HEK293 (cell line): ENCODE results near the gene PRR15L.
"Not testable (repeated sequence)": the region's sequence is repeated elsewhere in the genome, so short reads cannot be mapped to it uniquely, and the experiment has no call there.

ENCODE experiments used
- CTCF ChIA-PET: fragments of 350-600 bp; formaldehyde crosslinking; extraction: SDS; loops from one replicate; lab custom pipeline; 2021; ENCODE audit warnings: antibody characterized with exemption; lab: Yijun Ruan, JAX
- POLR2A ChIA-PET: fragments of 300-600 bp; formaldehyde crosslinking; extraction: SDS; loops from one replicate; lab custom pipeline; 2020; ENCODE audit warnings: antibody characterized with exemption, inconsistent platforms; lab: Yijun Ruan, JAX
- H3K27ac ChIP-seq: fragments of 200-500 bp; sonication (Bioruptor generic); 2 replicates; pipeline ENCODE4 v1.5.1; 2014; ENCODE audit warnings: low read depth, low read length, control low read depth, inconsistent platforms; ENCODE audit errors: extremely low read depth
- H3K36me3 ChIP-seq, 2 experiments: fragments of 200-500 bp in 1 of 2; sonication (Bioruptor generic) in 1 of 2; 1 replicate in 1 of 2; 2 replicates in 1 of 2; pipeline ENCODE4 v1.5.1; 2014 to 2017; ENCODE audit warnings: inconsistent platforms in 2 of 2, low read length in 2 of 2; ENCODE audit not compliant: control insufficient read depth in 2 of 2, insufficient read depth in 1 of 2
- H3K4me1 ChIP-seq: fragments of 200-500 bp; sonication (Bioruptor generic); 2 replicates; pipeline ENCODE4 v1.5.1; 2014; ENCODE audit warnings: mild to moderate bottlenecking, low read length, inconsistent platforms; ENCODE audit not compliant: control insufficient read depth, insufficient read depth
- H3K4me3 ChIP-seq: 2 replicates; pipeline ENCODE4 v1.5.1; 2011; ENCODE audit warnings: low read depth, mild to moderate bottlenecking, control low read depth, low read length, moderate library complexity
- H3K9me3 ChIP-seq: fragments of 200-500 bp; sonication (Bioruptor generic); 2 replicates; pipeline ENCODE4 v1.5.1; 2014; ENCODE audit warnings: low read depth, low read length, inconsistent platforms; ENCODE audit not compliant: control insufficient read depth, insufficient read depth
- BCL11B ChIP-seq: fragments of 450-650 bp; formaldehyde crosslinking; IDR thresholded peaks from 2 replicates; pipeline ENCODE4 v1.5.1; 2016; ENCODE audit warnings: low read depth, missing biosample characterization, missing genetic modification characterization
- GLI4 ChIP-seq: fragments of 450-650 bp; formaldehyde crosslinking; IDR thresholded peaks from 2 replicates; pipeline ENCODE4 v1.5.1; 2016; ENCODE audit warnings: missing biosample characterization, missing genetic modification characterization
- KLF10 ChIP-seq: fragments of 450-650 bp; IDR thresholded peaks from 2 replicates; pipeline ENCODE4 v1.5.1; 2018; ENCODE audit warnings: missing biosample characterization, mild to moderate bottlenecking, missing genetic modification characterization
- OSR2 ChIP-seq: fragments of 450-650 bp; formaldehyde crosslinking; IDR thresholded peaks from 2 replicates; pipeline ENCODE4 v1.5.1; 2016; ENCODE audit warnings: missing biosample characterization, missing genetic modification characterization
- SCRT1 ChIP-seq: fragments of 450-650 bp; formaldehyde crosslinking; IDR thresholded peaks from 2 replicates; pipeline ENCODE4 v1.5.1; 2016; ENCODE audit warnings: missing biosample characterization, missing genetic modification characterization, borderline replicate concordance
- SCRT2 ChIP-seq: fragments of 450-650 bp; formaldehyde crosslinking; IDR thresholded peaks from 2 replicates; pipeline ENCODE4 v1.5.1; 2016; ENCODE audit warnings: missing biosample characterization, missing genetic modification characterization
- TRIM28 ChIP-seq: IDR thresholded peaks from 2 replicates; pipeline ENCODE4 v1.6.1; 2011; ENCODE audit warnings: low read length, control low read depth, borderline replicate concordance
- ZFP3 ChIP-seq: fragments of 450-650 bp; formaldehyde crosslinking; IDR thresholded peaks from 2 replicates; pipeline ENCODE4 v1.5.1; 2016; ENCODE audit warnings: low read depth, missing biosample characterization, missing genetic modification characterization
- ZFP37 ChIP-seq: fragments of 450-650 bp; formaldehyde crosslinking; IDR thresholded peaks from 2 replicates; pipeline ENCODE4 v1.5.1; 2016; ENCODE audit warnings: missing biosample characterization, missing genetic modification characterization
- ZNF121 ChIP-seq: fragments of 450-650 bp; formaldehyde crosslinking; IDR thresholded peaks from 2 replicates; pipeline ENCODE4 v1.5.1; 2016; ENCODE audit warnings: missing biosample characterization, missing genetic modification characterization
- ZNF184 ChIP-seq: fragments of 450-650 bp; IDR thresholded peaks from 2 replicates; pipeline ENCODE4 v1.5.1; 2018; ENCODE audit warnings: missing biosample characterization, mild to moderate bottlenecking, missing genetic modification characterization
- ZNF24 ChIP-seq: fragments of 450-650 bp; formaldehyde crosslinking; IDR thresholded peaks from 2 replicates; pipeline ENCODE4 v1.5.1; 2016; ENCODE audit warnings: missing biosample characterization, missing genetic modification characterization
- ZNF366 ChIP-seq: fragments of 450-650 bp; formaldehyde crosslinking; conservative IDR thresholded peaks from 2 replicates; pipeline ENCODE4 v1.5.1; 2016; ENCODE audit warnings: missing biosample characterization, missing genetic modification characterization
- ZNF473 ChIP-seq: fragments of 450-650 bp; formaldehyde crosslinking; IDR thresholded peaks from 2 replicates; pipeline ENCODE4 v1.5.1; 2017; ENCODE audit warnings: missing biosample characterization, missing genetic modification characterization
- ZNF48 ChIP-seq: fragments of 450-650 bp; formaldehyde crosslinking; IDR thresholded peaks from 2 replicates; pipeline ENCODE4 v1.5.1; 2016; ENCODE audit warnings: missing biosample characterization, missing genetic modification characterization
- ZNF544 ChIP-seq: fragments of 450-650 bp; formaldehyde crosslinking; IDR thresholded peaks from 2 replicates; pipeline ENCODE4 v1.5.0; 2017; ENCODE audit warnings: missing biosample characterization, missing genetic modification characterization
- ZNF600 ChIP-seq: fragments of 450-650 bp; formaldehyde crosslinking; IDR thresholded peaks from 2 replicates; pipeline ENCODE4 v1.5.1; 2016; ENCODE audit warnings: missing biosample characterization, missing genetic modification characterization
- ZNF76 ChIP-seq: fragments of 450-650 bp; formaldehyde crosslinking; IDR thresholded peaks from 2 replicates; pipeline ENCODE4; 2016; ENCODE audit warnings: low read depth, missing biosample characterization, missing genetic modification characterization, borderline replicate concordance
- TF ChIP-seq, protein P1 (sequence below): fragments of 450-650 bp; formaldehyde crosslinking; IDR thresholded peaks from 2 replicates; pipeline ENCODE4 v1.5.1; 2016; ENCODE audit warnings: missing biosample characterization, missing genetic modification characterization
- TF ChIP-seq, protein P2 (sequence below): fragments of 450-650 bp; formaldehyde crosslinking; IDR thresholded peaks from 2 replicates; pipeline ENCODE4 v1.5.1; 2016; ENCODE audit warnings: missing biosample characterization, missing genetic modification characterization
- TF ChIP-seq, protein P3 (sequence below): IDR thresholded peaks from 2 replicates; pipeline ENCODE4 v1.6.1; 2011; ENCODE audit warnings: mild to moderate bottlenecking, low read depth, low read length, borderline replicate concordance
- TF ChIP-seq, protein P4 (sequence below): fragments of 450-650 bp; formaldehyde crosslinking; IDR thresholded peaks from 2 replicates; pipeline ENCODE4 v1.5.1; 2016; ENCODE audit warnings: missing biosample characterization, missing genetic modification characterization

The PRR15L gene

DNA sequence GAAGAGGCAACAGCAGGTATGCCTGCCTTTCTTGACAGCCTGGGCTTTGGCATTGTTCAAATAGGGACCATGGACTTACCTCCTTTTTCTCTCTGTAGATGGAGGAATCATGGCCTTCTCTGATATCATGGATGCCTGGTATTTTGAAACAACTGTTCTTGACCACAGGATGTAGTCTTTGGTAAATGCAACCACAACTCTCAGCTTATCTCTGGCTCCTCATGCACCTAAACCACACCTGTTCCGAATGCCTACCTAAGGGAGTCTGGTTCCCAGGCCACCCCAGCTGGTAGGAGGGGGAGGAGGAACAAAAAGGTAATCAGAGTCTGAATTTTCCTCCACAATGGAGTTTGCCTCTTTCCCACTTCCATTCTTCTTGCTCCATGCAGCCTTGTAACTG is 32.0 kb upstream of the PRR15L start (continued):
- TF ChIP-seq, protein P1, sequence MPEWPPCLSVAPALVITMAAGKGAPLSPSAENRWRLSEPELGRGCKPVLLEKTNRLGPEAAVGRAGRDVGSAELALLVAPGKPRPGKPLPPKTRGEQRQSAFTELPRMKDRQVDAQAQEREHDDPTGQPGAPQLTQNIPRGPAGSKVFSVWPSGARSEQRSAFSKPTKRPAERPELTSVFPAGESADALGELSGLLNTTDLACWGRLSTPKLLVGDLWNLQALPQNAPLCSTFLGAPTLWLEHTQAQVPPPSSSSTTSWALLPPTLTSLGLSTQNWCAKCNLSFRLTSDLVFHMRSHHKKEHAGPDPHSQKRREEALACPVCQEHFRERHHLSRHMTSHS (tag by site-specific recombination), result no peak

DNA sequence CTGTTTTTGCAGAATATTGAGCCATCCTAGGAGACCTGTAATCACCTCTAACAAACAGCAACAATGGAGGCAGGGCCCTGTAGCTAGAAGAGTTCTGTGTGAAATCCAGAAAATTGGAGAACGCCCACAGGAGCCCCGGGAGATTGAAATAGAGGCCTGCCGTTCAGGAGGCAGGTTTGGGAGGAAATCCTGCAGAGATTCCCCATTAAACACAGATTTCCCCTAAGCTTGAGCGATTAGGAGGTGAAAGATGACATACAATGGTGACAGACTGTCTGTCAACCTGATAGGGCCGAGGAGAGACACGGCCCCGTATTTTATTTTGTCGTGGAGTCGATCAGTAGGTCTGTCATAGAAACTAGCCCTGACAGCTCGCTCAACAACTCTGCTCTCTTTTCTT is 31.5 kb upstream of the PRR15L start:
- TF ChIP-seq, protein P2, sequence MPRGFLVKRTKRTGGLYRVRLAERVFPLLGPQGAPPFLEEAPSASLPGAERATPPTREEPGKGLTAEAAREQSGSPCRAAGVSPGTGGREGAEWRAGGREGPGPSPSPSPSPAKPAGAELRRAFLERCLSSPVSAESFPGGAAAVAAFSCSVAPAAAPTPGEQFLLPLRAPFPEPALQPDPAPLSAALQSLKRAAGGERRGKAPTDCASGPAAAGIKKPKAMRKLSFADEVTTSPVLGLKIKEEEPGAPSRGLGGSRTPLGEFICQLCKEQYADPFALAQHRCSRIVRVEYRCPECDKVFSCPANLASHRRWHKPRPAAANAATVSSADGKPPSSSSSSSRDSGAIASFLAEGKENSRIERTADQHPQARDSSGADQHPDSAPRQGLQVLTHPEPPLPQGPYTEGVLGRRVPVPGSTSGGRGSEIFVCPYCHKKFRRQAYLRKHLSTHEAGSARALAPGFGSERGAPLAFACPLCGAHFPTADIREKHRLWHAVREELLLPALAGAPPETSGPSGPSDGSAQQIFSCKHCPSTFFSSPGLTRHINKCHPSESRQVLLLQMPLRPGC, result no peak
- TF ChIP-seq, protein P3, sequence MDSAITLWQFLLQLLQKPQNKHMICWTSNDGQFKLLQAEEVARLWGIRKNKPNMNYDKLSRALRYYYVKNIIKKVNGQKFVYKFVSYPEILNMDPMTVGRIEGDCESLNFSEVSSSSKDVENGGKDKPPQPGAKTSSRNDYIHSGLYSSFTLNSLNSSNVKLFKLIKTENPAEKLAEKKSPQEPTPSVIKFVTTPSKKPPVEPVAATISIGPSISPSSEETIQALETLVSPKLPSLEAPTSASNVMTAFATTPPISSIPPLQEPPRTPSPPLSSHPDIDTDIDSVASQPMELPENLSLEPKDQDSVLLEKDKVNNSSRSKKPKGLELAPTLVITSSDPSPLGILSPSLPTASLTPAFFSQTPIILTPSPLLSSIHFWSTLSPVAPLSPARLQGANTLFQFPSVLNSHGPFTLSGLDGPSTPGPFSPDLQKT, result no peak
- TF ChIP-seq ZFP37 (no peak), ZNF121 (tag by site-specific recombination) (no peak), ZNF24 (tag by site-specific recombination) (no peak), BCL11B (tag by site-specific recombination) (no peak), KLF10 (tag by site-specific recombination) (no peak), ZFP3 (no peak), ZNF473 (tag by site-specific recombination) (no peak), GLI4 (tag by site-specific recombination) (no peak), OSR2 (tag by site-specific recombination) (no peak), ZNF184 (no peak), TRIM28 (no peak)
- TF ChIP-seq, all 188 proteins: peak for 0
- Histone ChIP-seq H3K27ac (no peak overlapping the region), H3K36me3 (peaks cover 0 to 2% of the 10 kb centered on the region in 2 experiments; a peak in 1 of 3 replicates), H3K4me1 (peaks cover 4% of the 10 kb centered on the region; the same call in 1 of the 2 replicates), H3K4me3 (no peak overlapping the region), H3K9me3 (no peaks in the 10 kb centered on the region)
- CTCF ChIA-PET, result interaction anchor here (0.7 to 15.0 kb wide), 5 partner anchors 9 to 91 kb away, joined by 3 to 386 read pairs (median 4); no protein-coding TSS in a partner anchor
- POLR2A ChIA-PET, result interaction anchor here (0.9 kb wide), 1 partner anchor 11 kb away, joined by 3 read pairs; no protein-coding TSS in a partner anchor

DNA sequence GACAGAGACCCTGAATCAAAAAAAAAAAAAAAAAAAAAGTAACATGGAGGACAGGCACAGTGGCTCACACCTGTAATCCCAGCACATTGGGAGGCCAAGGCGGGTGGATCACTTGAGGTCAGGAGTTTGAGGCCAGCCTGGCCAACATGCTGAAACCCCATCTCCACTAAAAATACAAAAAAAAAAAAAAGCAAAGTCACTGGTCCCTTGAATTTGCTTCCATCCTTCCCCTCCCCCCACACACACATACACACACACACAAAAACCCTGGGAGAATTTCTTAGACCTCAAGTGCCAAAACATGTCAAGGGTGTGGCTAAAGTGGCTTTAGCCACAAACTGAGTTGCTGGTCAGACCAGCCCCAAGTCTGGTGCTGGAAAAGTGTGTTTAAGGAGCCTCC is 30.8 kb upstream of the PRR15L start:
- H3K9me3 ChIP-seq, H3K4me3 ChIP-seq, H3K4me1 ChIP-seq, H3K27ac ChIP-seq, H3K36me3 ChIP-seq: not testable (repeated sequence)
- ChIA-PET CTCF (interaction anchor here (0.7 to 15.0 kb wide), 2 partner anchors 14 to 28 kb away, joined by 4 to 386 read pairs; no protein-coding TSS in a partner anchor), POLR2A (interaction anchor here (0.9 kb wide), 1 partner anchor 10 kb away, joined by 3 read pairs; no protein-coding TSS in a partner anchor)

DNA sequence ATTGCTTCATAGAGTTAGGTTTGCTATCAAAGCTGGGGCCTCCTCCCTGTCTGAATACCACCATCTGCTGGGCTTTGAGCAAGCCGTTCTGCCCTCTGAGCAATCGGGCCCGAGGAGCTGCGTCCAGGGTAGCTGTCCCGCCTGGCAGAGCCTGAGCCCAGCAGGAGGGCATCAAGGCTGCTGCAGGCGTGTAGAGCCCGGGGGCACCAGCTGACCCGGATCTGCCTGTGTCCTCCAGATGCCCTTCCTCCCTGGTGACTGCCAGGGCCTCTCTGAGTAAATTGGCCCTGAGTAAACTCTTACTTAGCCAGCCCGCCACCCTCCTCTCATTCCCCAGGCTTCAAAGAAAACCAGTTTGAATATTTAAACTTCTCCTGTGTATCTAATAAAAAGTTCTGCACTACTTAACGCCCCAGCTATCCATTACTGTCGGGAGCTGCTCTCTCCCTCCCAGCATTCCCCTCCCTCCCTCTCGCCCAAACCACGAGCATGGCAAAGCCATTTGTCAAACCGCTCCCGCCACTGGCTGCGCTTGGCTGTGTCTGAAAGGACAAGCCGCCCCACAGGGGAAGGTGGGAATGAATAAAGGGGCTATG is 29.7 kb upstream of the PRR15L start:
- peaks cover 0 to 19% of the 10 kb centered on the region in 2 experiments; a peak in 1 of 3 replicates for H3K36me3 ChIP-seq
- CTCF ChIA-PET, result interaction anchor here (0.7 to 15.0 kb wide), 7 partner anchors 9 to 119 kb away, joined by 3 to 386 read pairs (median 4); no protein-coding TSS in a partner anchor
- no peak overlapping the region for H3K27ac ChIP-seq
- no peak overlapping the region for H3K4me3 ChIP-seq
- POLR2A ChIA-PET, result interaction anchor here (0.7 kb wide), 1 partner anchor 16 kb away, joined by 3 read pairs; the partner anchor contains the start of gene CDK5RAP3
- no peaks in the 10 kb centered on the region for H3K9me3 ChIP-seq
- H3K4me1 ChIP-seq, result peaks cover 4% of the 10 kb centered on the region; the same call in 1 of the 2 replicates
- no peak for TF ChIP-seq ZNF76 (tag by site-specific recombination)
- no peak for TF ChIP-seq ZNF48 (tag by site-specific recombination)
- TF ChIP-seq SCRT2, result no peak
- no peak for TF ChIP-seq SCRT1 (tag by site-specific recombination)
- no peak for TF ChIP-seq ZNF544 (tag by site-specific recombination)
- peak; percentile 35; the same call in 1 of the 2 replicates for TF ChIP-seq ZNF600 (tag by site-specific recombination)
- no peak for TF ChIP-seq ZNF366 (tag by site-specific recombination)
- TF ChIP-seq, protein P4, sequence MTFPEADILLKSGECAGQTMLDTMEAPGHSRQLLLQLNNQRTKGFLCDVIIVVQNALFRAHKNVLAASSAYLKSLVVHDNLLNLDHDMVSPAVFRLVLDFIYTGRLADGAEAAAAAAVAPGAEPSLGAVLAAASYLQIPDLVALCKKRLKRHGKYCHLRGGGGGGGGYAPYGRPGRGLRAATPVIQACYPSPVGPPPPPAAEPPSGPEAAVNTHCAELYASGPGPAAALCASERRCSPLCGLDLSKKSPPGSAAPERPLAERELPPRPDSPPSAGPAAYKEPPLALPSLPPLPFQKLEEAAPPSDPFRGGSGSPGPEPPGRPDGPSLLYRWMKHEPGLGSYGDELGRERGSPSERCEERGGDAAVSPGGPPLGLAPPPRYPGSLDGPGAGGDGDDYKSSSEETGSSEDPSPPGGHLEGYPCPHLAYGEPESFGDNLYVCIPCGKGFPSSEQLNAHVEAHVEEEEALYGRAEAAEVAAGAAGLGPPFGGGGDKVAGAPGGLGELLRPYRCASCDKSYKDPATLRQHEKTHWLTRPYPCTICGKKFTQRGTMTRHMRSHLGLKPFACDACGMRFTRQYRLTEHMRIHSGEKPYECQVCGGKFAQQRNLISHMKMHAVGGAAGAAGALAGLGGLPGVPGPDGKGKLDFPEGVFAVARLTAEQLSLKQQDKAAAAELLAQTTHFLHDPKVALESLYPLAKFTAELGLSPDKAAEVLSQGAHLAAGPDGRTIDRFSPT, result no peak
